Fibroblast of the conjunctiva (primary cell): ENCODE measurements around the gene BTBD9.
"Not testable (repeated sequence)": the region's sequence is repeated elsewhere in the genome, so short reads cannot be mapped to it uniquely, and the experiment has no call there.

Source experiments
- DNase-seq: peaks from one replicate; pipeline ENCODE4 v3.0.0-alpha.2; 2010; ENCODE audit warnings: low read depth

The BTBD9 gene

DNA sequence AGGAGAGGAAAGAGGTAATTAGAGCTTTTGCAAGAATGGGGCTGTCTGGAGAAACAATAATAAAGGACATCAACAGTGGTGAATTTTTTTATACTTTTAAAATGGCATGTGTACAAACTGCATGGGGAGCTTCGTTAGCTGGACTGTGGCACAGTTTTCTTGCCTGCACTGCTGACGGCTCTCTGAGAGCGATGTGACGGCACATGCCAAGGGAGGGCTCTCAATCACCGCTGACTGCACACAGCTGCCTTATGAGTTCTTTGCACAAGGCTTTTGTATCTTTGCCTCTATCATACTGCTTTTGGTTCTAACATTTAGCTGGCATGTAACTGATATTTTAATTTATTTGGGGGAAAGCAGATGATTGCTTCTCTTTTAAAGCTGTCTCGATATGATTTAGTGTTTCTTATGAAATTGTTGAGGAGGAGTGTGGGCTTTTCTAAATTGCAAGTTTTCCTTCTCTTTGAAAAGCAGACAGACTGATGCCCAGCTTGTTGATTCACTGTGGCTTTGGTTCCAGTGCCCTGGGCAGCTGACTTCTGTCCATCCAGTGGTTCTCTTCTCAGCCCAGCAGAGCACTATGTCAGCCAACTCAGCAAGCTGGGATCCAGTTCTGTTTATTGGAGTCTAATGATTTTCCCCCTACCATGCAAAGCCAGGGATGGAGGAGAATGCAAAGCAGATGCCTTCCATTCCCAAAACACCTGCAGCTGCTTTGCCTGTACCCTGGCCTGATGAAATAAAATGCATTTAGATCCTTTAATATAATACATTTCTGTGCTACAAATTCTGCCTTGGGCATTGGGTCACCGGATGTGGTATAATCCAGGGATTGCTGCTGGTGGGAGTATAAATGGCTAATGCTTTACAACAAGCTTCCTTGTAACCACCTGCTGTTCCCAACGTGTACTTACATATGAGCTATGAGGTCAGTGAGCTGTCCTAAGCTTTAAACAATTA lies 496.3 kb downstream of the BTBD9 start:
- no peak for DNase-seq

DNA sequence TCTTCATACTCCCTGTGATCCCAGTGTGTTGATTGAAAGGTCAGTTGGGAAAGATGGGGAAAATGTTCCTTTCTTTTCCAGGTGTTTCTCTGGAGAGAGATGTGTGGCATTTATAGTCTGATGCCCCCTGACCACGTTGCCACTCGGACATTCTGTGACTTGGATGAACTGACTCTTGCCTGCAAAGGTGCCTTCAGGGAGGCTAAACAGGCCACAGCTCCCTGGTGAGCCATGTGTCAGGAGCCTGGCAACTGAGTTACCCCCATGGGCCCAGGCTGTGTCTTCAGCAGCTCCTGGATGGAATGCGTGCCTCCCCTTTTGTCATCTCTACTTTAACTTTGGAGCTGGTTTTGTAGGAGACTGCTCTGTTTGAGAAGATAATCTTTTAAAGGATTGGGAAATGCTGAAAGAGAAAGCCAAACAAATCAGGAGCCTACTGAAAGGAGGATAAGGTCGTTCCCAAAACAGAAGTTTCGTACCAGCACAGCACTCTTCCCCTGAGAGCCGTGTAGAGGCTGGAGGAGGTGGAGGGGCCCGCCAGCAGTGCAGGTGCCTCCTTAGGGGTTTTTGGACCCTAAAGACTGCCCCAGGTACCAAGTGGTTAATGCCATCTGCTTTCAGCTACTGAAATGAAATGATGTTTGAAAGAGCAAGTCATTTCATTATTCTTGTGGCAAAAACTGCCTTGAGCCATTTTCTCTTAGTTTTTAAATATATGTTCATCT lies 497.4 kb downstream of the BTBD9 start:
- DNase-seq: no peak

DNA sequence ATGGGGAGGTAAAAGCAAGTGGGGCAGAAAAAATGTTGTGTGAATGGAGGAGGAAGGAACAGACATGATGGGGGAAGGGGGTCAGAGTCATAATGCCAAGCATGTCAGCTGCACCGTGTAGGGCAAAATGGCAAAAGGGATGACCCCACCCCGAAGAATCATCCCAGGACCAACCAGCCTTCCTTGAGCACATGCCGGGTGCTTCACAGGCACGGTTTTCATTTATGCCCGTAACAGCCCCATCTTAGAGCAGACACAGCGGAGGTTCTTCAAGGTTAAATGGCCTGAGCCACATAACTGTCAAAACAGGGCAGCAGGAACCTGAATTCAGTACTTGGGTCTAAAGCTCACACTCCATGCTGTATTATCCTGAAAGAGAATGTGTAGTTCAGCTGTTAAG lies 498.0 kb downstream of the BTBD9 start:
- DNase-seq: no peak

DNA sequence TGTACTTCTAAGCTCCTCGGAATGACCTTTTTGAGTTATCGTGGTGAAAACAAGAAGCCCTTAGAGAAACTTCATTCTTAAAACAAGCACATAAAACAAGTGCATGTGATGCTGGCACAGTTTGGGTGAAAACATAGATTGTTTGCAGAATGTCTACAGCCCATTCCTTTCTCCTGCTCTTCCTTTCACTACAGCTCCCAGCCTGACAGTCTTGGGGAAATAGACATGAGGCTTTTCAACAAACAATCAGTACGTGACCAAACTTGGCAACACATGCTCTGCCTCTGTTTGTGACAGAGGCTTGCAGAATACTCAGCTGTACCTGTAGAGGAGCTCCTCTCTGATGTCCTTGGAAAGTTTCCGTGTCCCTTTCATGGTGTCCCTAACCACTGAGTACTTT lies 498.6 kb downstream of the BTBD9 start:
- no peak for DNase-seq

DNA sequence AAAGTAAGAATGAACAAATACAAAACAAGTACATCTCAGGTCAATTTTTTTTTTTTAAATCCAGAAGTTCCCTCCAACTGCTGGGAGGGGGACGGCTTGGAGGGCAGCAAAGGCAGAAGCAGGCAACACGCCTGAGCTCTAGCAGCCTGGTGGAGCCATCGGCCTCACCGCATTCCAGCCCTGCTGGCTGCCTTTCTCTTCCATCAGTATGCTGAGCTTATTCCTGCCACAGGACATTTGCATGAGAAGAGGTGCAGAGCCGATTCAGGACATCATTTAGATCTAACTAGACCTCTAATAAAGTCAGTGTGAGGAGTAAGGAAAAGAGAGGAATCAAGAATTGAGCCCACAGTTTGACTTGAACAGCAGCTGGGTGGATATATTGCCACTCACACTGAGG lies 501.4 kb downstream of the BTBD9 start:
- DNase-seq: no peak

DNA sequence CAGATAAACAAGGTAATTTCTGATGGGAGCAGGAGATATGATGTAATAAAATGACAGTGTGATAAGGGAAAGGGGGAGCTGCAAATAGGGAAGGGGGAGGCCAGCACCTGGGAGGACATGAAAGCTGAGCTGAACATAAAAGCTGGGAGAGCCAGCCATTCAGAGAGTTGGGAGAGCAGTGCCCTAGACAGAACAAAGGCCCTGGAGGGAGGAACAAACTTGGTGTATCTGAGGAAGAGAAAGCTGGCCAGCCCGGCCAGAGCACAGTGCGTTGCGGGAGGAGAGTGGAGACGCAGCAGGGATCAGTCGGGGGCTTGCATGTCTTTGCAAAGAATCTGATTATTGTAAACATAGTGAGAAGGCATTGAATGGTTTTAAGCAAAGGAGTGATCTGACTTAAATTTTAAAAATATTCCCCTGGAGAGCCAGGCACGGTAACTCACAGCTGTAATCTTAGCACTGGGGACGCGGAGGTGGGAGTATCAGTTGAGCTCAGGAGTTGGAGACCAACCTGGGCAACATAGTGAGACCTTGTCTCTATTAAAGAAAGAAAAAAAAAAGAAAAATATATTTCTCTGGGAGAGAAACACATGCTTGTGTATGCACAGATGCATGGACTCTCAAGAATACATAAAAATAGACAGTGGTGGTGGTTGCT lies 502.0 kb downstream of the BTBD9 start:
- no peak for DNase-seq

DNA sequence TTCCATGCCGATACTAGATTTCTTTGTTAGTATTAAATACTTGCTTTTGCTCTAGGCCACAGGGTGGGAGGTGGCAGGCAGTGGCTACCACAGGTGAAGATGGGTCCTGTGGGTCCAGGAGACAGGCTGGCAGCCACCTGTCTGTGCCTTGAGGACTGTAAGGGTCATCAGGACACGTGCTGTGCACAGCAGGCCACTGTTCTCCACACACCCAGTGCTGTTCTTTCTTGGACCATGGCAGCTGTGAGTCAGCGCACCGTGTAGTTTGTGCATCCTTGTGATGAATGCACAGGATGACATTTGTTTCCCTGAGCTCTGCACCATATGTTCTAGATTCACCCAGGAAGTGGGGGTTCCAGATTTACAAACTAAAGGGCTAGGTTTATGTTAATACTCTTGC lies 503.2 kb downstream of the BTBD9 start:
- DNase-seq: no peak

DNA sequence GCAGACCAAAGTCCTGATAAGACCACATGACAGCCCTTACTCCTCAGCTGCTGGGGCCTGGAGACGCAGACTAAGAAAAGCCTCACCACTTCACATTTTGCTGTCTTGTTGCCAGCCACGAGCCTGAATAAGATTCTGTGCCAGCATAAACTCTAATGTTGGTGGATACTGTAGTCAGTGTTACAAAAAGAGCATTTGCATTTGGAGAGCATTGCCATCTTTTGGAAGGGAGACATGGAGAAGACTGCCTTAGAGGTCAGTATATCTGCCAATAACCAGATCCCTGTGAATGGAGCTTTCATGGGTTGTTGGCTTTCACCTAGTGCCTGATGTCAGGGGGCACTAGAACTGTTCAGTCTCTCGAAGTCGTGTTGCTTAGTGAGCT lies 505.0 kb downstream of the BTBD9 start:
- DNase-seq: no peak

DNA sequence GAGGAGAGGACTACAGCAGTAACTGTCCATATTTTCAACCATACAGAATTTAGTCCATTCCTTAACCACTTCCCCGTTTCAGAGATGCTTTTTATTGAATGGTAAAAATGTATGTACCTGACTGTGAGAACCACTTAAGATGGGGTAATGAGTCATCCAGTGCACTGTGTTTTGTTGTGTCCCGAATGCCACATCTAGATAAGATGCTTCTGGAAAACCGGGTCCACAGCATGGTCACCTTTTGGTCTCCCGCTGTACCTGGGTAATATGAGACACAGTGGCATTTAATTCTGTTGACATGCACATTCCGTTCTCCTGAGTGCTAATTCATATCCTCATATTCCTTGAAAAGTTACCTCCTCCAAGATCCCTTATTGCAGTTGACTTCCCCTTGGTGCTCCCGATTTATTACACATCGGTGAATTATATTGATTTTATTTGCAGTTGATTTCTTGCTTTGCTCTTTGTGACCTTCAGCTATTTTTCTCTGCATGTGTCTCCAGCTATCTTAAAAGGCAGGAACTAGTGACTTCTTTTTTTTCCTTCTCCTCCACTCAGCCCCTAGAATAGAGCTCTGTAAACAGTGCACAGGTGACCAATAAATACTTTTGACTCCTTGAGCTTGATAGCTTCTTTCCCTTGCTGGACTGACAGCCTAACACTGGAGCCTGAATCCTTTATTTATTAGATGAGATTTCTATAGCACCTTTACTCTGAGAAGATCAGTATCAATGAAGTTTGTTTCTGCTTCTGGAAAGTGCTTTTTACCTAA lies 505.6 kb downstream of the BTBD9 start:
- DNase-seq: no peak

DNA sequence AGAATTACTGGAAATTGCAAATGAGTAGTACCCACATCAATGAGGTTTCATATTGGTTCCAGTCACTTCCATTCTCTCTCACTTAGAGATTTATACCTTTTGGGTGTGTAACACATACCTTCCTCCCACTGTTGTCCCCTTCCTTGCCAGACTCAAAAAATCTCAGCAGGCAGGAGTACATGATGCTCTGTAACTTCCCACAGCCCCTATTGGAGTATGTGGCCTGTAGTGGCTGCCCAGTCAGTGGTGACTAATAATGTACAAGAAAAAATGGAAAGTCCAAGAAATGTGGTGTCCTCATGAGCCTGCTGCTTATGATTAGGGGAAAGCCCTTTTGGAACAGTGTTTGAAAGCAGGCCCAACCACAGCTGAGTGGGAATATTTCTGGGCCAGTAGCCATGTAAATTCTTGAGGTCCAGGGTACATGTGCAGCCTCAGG lies 508.2 kb downstream of the BTBD9 start:
- DNase-seq: peak; percentile 86

DNA sequence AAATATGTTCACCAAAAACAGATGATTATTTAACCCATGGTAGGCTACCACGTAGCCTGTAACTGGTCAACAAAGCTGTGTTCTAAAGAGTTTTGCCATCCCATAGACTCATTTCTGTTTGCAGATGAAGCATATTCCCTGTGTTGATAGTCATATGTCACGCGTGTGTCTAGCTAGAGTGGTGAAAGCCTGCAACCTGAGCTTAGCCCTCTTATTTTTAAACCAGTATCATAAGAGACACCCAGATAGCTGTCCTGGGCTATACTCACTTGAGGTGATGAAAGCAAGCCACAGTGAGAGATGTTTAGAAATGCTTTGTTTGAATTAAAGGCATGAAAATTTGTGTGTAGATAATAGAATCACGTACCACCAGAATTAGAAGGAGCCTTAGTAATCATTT lies 512.4 kb downstream of the BTBD9 start:
- no peak for DNase-seq

DNA sequence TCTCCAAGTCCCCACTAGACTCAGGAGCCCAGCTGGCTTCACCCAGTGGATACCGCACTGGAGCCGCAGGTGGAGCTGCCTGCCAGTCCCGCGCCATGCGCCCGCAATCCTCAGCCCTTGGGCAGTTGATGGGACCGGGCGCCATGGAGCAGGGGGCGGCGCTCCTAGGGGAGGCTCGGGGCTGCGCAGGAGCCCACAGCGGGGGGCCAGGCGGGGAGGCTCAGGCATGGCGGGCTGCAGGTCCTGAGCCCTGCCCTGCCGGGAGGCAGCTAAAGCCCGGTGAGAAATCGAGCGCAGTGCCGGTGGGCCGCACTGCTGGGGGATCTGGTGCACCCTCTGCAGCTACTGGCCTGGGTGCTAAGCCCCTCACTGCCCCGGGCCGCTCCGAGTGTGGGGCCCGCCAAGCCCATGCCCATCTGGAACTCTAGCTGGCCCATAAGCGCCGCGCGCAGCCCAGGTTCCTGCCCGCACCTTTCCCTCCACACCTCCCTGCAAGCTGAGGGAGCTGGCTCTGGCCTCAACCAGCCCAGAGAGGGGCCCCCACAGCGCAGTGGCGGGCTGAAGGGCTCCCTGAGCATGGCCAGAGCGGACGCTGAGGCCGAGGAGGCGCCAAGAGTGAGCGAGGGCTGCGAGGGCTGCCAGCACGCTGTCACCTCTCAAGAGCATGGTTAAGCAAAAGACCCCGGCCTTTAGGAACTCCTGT lies 515.4 kb downstream of the BTBD9 start:
- not testable (repeated sequence) for DNase-seq

DNA sequence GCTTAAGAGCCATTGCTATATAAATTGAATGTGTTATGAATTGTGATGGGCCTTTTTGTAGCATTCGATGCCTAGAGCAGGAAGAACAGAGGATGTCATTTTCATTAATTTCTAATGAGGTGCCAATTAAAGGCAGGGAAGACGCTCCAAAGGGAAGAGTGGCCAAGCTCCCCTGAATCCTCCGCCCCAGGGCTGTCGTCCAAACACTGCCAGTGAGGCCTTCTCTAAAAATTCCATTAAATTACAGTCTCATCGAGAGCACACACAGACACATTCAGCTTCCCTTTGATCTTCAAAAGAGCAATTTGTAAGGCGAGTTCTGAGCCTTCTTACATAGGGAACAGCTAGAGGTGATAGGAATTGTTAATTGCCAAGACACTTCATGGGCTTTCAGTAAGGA lies 520.2 kb downstream of the BTBD9 start:
- no peak for DNase-seq

DNA sequence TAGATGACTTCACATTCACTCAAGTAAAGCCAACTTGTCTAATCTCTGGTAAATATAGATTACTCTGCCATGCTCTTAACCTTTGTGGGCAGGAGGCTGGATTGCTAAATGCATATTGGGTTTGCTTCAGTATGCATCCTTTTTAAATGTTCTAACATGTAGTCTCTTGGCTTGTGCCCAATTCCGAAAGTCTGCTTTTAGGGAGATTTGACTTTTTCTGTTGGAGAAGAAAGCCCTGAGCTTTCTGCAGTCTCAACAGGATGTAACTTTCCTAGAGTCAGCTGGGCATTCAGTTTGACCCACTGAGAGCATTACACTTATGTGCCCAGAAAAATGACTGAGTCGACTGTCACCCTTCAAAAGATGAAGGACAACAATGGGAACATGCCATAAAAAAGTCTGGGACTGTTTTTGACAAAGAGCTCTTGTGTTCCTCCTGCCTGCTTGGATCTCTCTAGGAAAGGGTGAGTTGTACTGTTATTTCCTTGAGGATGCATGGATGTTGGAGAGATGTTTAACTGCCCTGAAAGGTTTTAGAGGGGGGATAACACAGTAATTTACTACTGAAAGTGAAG lies 520.9 kb downstream of the BTBD9 start:
- no peak for DNase-seq
